ENCODE measurements around the gene GUCA2B. TPM values are rescaled to one million over a fixed set of nuclear protein-coding genes. Genes with fewer than 3 reads are reported as not detected.
A peak's percentile ranks its signal among the peaks of the same experiment; 100 is the strongest.

The GUCA2B gene
- total RNA-seq, 1 experiment from 2014 or later = not detected

DNA sequence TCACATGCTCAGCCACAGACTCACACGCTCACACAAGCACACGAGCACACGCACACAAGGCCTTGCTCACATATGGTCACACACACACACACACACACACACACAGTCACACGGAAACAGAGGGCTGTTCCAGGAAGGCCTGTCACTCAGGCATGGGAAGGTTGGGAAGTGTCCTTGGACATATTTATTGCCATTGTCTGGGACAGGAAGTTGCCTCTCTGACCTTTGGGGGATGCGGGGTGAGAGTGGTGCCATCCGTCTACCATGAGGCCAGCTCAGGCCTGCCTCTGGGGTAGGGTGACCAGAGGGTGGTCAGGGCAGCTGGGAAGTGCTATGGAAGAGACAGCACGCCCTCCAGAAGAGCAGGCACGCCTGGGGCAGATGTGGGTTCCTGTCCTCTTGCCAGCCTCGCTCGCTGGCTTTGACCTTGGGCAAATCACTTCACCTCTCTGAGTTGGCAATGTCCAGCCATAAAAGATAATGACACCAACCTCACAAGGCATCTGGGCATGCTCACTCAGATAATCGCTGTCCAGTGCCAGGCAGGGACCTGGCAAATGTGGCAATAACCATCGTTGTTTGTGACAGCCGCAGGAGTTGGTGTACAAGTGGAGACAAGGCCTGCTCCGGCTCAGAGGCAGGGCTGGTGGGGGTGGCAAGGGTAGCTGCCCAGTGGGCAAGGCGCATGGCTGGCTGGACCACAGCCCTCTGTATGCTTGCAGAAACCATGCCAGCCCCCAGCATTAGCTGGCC, 19.3 kb downstream of the GUCA2B start:
- H2BK15ac ChIP-seq (ENCODE audit: low read depth, low read length) = no peak overlapping the region
- H4K8ac ChIP-seq (replicated peaks; ENCODE audit: insufficient read length, low read depth, low read length) = no peak overlapping the region
- no peaks in the 10 kb centered on the region for H4K20me1 ChIP-seq (ENCODE audit: control insufficient read depth, insufficient read depth, insufficient read length)
- no peak overlapping the region for H3K27ac ChIP-seq (ENCODE audit: insufficient read length, low read depth, low read length)
- H3K4me1 ChIP-seq (ENCODE audit: insufficient read depth, low read length) = no peaks in the 10 kb centered on the region
- H3K27me3 ChIP-seq (ENCODE audit: insufficient read depth, low read length) = no peaks in the 10 kb centered on the region
- no peaks in the 10 kb centered on the region for H3K79me2 ChIP-seq (ENCODE audit: insufficient read depth, low read length)
- H3K18ac ChIP-seq (ENCODE audit: insufficient read length, low read depth, low read length) = no peak overlapping the region
- Mint-ChIP-seq H3K36me3 (ENCODE audit: insufficient read depth in 1 of 3, low read depth in 3 of 3) (peaks cover 0 to 2% (median 0%) of the 10 kb centered on the region in 3 experiments; a peak in 1 of 7 replicates), H3K4me3 (no peak overlapping the region), H3K4me1 (peaks cover 13 to 14% of the 10 kb centered on the region in 2 experiments), H3K27me3 (ENCODE audit: low read depth) (no peaks in the 10 kb centered on the region), H3K9me3 (no peaks in the 10 kb centered on the region; a peak in 1 of 5 replicates), H3K27ac (peak overlapping the region in 1 of 3 experiments; percentile 38; a peak in 1 of 7 replicates)
- no peak for DNase-seq
- no peak overlapping the region for H3K14ac ChIP-seq (ENCODE audit: insufficient read depth, low read length)
- H4K5ac ChIP-seq (ENCODE audit: insufficient read length, low read depth, low read length) = no peak overlapping the region
- no peak overlapping the region for H2BK5ac ChIP-seq (ENCODE audit: insufficient read length, low read length)
- no peak overlapping the region for H2AFZ ChIP-seq (ENCODE audit: low read length)
- no peak overlapping the region for H3T11ph ChIP-seq (ENCODE audit: low read length)
- no peak overlapping the region for H2BK12ac ChIP-seq (ENCODE audit: insufficient read length, low read depth, low read length)
- H3K4ac ChIP-seq (ENCODE audit: low read depth, low read length) = no peak overlapping the region
- H3K4me2 ChIP-seq (ENCODE audit: insufficient read depth, insufficient read length, low read length) = no peak overlapping the region
- no peaks in the 10 kb centered on the region for H3K9me3 ChIP-seq (ENCODE audit: control insufficient read depth, low read depth, low read length)
- H3K56ac ChIP-seq (ENCODE audit: insufficient read length, low read depth, low read length) = no peak overlapping the region
- no peaks in the 10 kb centered on the region for H3K23me2 ChIP-seq (ENCODE audit: insufficient read length, low read depth, low read length, poor library complexity, severe bottlenecking)
- no peak overlapping the region for H3K23ac ChIP-seq (ENCODE audit: insufficient read length, low read depth, low read length)
- H4K91ac ChIP-seq (ENCODE audit: insufficient read length, low read depth, low read length) = no peak overlapping the region
- H3K9ac ChIP-seq (ENCODE audit: extremely low read depth, insufficient read length, low read length) = no peak overlapping the region
- no peaks in the 10 kb centered on the region for H3K79me1 ChIP-seq (ENCODE audit: insufficient read depth, low read depth, low read length, poor library complexity, severe bottlenecking)
- no peak overlapping the region for H2AK5ac ChIP-seq (ENCODE audit: insufficient read length, low read length)
- no peak overlapping the region for H2BK20ac ChIP-seq (ENCODE audit: low read depth, low read length, poor library complexity, severe bottlenecking)
- TF ChIP-seq, protein P1, sequence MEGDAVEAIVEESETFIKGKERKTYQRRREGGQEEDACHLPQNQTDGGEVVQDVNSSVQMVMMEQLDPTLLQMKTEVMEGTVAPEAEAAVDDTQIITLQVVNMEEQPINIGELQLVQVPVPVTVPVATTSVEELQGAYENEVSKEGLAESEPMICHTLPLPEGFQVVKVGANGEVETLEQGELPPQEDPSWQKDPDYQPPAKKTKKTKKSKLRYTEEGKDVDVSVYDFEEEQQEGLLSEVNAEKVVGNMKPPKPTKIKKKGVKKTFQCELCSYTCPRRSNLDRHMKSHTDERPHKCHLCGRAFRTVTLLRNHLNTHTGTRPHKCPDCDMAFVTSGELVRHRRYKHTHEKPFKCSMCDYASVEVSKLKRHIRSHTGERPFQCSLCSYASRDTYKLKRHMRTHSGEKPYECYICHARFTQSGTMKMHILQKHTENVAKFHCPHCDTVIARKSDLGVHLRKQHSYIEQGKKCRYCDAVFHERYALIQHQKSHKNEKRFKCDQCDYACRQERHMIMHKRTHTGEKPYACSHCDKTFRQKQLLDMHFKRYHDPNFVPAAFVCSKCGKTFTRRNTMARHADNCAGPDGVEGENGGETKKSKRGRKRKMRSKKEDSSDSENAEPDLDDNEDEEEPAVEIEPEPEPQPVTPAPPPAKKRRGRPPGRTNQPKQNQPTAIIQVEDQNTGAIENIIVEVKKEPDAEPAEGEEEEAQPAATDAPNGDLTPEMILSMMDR (conservative IDR thresholded peaks at IDR 0.05) = no peak
- H2BK120ac ChIP-seq (ENCODE audit: low read depth, low read length, poor library complexity, severe bottlenecking) = no peak overlapping the region
- WGBS (ENCODE audit: extremely low coverage, insufficient read length, low lambda C conversion rate) = no CpG with 5 or more reads among the region's 15 CpGs
